GM12878 (cell line): ENCODE data around the gene PACS2. TPM values are rescaled to one million over a fixed set of nuclear protein-coding genes. Genes with fewer than 3 reads are reported as not detected.

Experiments
- BHLHE40 ChIP-seq, 2 experiments: fragments of 450-650 bp in 1 of 2; IDR thresholded peaks; 2 replicates each; pipeline ENCODE4 v1.6.1; 2011 to 2017; ENCODE audit warnings: low read depth in 2 of 2, borderline replicate concordance in 1 of 2, improper control_type of control experiment in 1 of 2, low read length in 1 of 2, mild to moderate bottlenecking in 1 of 2
- ETV6 ChIP-seq, 2 experiments: fragments of 450-650 bp in 1 of 2; IDR thresholded peaks in 1 of 2; conservative IDR thresholded peaks in 1 of 2; 2 replicates each; pipeline ENCODE4 v1.6.1; 2014; ENCODE audit warnings: antibody characterized with exemption in 1 of 2, borderline replicate concordance in 1 of 2, low read depth in 1 of 2, mild to moderate bottlenecking in 1 of 2, moderate library complexity in 1 of 2
- GABPA ChIP-seq: IDR thresholded peaks from 2 replicates; pipeline ENCODE4 v1.6.1; 2014; ENCODE audit warnings: antibody characterized with exemption, low read depth, mild to moderate bottlenecking, inconsistent platforms
- KAT2A ChIP-seq: conservative IDR thresholded peaks from 2 replicates; pipeline ENCODE4 v1.6.1; 2011; ENCODE audit warnings: low read depth, low read length; ENCODE audit not compliant: control insufficient read depth
- KLF5 ChIP-seq: fragments of 450-650 bp; IDR thresholded peaks from 2 replicates; pipeline ENCODE4 v1.6.1; 2014; ENCODE audit warnings: mild to moderate bottlenecking; ENCODE audit not compliant: partially characterized antibody
- MEF2B ChIP-seq: fragments of 450-650 bp; IDR thresholded peaks from 2 replicates; pipeline ENCODE4 v1.6.1; 2018; ENCODE audit warnings: mild to moderate bottlenecking, moderate library complexity; ENCODE audit not compliant: partially characterized antibody, poor library complexity, severe bottlenecking
- NRF1 ChIP-seq: conservative IDR thresholded peaks from 2 replicates; pipeline ENCODE4 v1.6.1; 2011; ENCODE audit warnings: mild to moderate bottlenecking, low read depth, low read length, improper control_type of control experiment
- PML ChIP-seq: IDR thresholded peaks from 2 replicates; pipeline ENCODE4 v1.6.1; 2012; ENCODE audit warnings: low read length, inconsistent platforms
- RB1 ChIP-seq: fragments of 450-650 bp; formaldehyde crosslinking; IDR thresholded peaks from 2 replicates; pipeline ENCODE4 v1.6.1; 2017; ENCODE audit warnings: mild to moderate bottlenecking, borderline replicate concordance
- RCOR1 ChIP-seq: conservative IDR thresholded peaks from 2 replicates; pipeline ENCODE4 v1.6.1; 2012; ENCODE audit warnings: low read depth, low read length, improper control_type of control experiment
- SREBF1 ChIP-seq: IDR thresholded peaks from 2 replicates; pipeline ENCODE4 v1.6.1; 2012; ENCODE audit warnings: mild to moderate bottlenecking, low read length
- STAT1 ChIP-seq: fragments of 450-650 bp; conservative IDR thresholded peaks from 2 replicates; pipeline ENCODE4 v1.6.1; 2014; ENCODE audit warnings: antibody characterized with exemption, mild to moderate bottlenecking
- TCF12 ChIP-seq: IDR thresholded peaks from 2 replicates; pipeline ENCODE4 v1.6.1; 2011; ENCODE audit warnings: low read depth, mild to moderate bottlenecking, low read length
- TCF3 ChIP-seq: IDR thresholded peaks from 2 replicates; pipeline ENCODE4 v1.6.1; 2012; ENCODE audit warnings: low read depth, mild to moderate bottlenecking, low read length, borderline replicate concordance; ENCODE audit not compliant: insufficient read depth
- ZBTB11 ChIP-seq: fragments of 450-650 bp; formaldehyde crosslinking; IDR thresholded peaks from 2 replicates; pipeline ENCODE4 v1.5.0; 2022; ENCODE audit warnings: mild to moderate bottlenecking, missing genetic modification characterization
- ZBTB4 ChIP-seq: fragments of 450-650 bp; formaldehyde crosslinking; IDR thresholded peaks from 2 replicates; pipeline ENCODE4 v1.4.0; 2022; ENCODE audit warnings: mild to moderate bottlenecking, moderate library complexity
- ZBTB40 ChIP-seq: fragments of 450-650 bp; IDR thresholded peaks from 2 replicates; pipeline ENCODE4 v1.6.1; 2016; ENCODE audit warnings: mild to moderate bottlenecking, moderate library complexity, borderline replicate concordance
- ZSCAN29 ChIP-seq: fragments of 450-650 bp; IDR thresholded peaks from 2 replicates; pipeline ENCODE4 v1.6.1; 2017; ENCODE audit warnings: mild to moderate bottlenecking, moderate library complexity
- polyA plus RNA-seq, 11 experiments: library from polyadenylated mRNA; depleted of rRNA in 4 of 11; unstranded in 6 of 11; stranded (reverse) in 5 of 11; fragments of >200 nt; fragmentation: Nextera tagmentation in 4 of 11; fragmentation: Illumina TruSeq in 1 of 11; extraction: Ambion mirVana in 4 of 11; extraction: Trizol in 1 of 11; gene quantifications; 1 replicate in 1 of 11; 2 replicates in 10 of 11; pipeline versions ENCODE4 v1.2.1 to v1.2.3, GENCODE V29; 2011 to 2016; ENCODE audit warnings: inconsistent platforms in 2 of 11, missing spikeins in 2 of 11, low read depth in 1 of 11
- total RNA-seq, 4 experiments: library from RNA; depleted of rRNA in 3 of 4; stranded (reverse); fragments of >200 nt in 3 of 4; fragmentation: Illumina TruSeq in 1 of 4; extraction: Trizol in 1 of 4; gene quantifications; 2 replicates each; pipeline versions ENCODE4 v1.2.1 to v1.2.3, GENCODE V29; 2013 to 2021

Gene PACS2
- total and polyA plus RNA-seq, 10 of the 15 experiments (the other 5 are each of a cell fraction or from before 2014, with no cell fraction given) = 0.21 to 37.3 (median 9.4) TPM

DNA sequence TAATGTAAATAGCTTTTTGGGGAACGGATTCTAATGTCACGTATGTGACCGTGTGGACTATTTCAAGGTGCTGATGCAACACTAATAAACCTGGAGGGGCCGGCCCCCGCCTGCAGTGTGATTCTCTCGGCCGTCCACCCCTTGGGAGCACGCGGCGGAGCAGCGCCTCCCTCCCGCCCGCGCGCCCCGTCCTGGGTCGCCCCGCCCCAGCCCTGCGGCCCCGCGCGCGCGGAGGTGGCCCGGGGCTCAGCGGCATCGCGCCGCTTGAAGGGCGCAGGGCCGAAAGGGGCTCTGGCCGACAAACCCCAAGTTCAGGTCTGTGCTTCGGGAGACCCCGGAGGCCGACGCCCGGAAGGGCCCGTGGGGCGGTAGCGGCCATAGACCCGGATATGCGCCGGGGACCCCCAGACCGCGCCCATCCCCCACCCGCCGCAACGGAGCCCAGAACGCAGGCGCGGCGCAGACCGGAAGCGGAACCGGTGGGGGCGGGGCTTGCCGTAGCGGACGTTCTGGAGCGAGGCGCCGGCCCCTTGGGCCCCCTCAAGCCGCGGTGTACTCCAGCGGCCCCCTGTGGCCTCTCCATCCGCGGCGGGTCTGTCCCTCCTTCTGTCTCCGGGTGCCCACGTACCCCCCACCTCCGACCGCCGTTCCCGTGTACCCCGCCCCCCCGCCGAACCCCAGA is 83.6 kb downstream of the PACS2 start, which contains the start of gene TEX22 (continued):
- TF ChIP-seq ZBTB4 (no peak), GABPA (peak; percentile 83), KAT2A (no peak), NRF1 (peak; percentile 65), ZBTB11 (no peak), SREBF1 (no peak), PML (peak; percentile 37; the same call in 1 of the 2 replicates), STAT1 (peak; percentile 59; the same call in 1 of the 2 replicates), RB1 (peak; percentile 96), TCF12 (0 out of 2 replicates have a peak, but pooled peaks have one; percentile 18), BHLHE40 (IDR thresholded peaks at IDR 0.05; ENCODE audit: borderline replicate concordance in 1 of 2, low read depth in 2 of 2, low read length in 1 of 2) (peak; percentile 12 to 71; a peak in 2 of 4 replicates), TCF3 (no peak), ETV6 (conservative IDR thresholded peaks at IDR 0.05 in 1 of 2, IDR thresholded peaks at IDR 0.05 in 1 of 2; ENCODE audit: borderline replicate concordance in 1 of 2, low read depth in 1 of 2) (no peak), ZSCAN29 (peak; percentile 51; the same call in 1 of the 2 replicates), MEF2B (no peak), RCOR1 (no peak), ZBTB40 (peak; percentile 81), KLF5 (peak; percentile 84)
